Measurements from ENCODE around the gene CTNNA1. TPM values are rescaled to one million over a fixed set of nuclear protein-coding genes. Genes with fewer than 3 reads are reported as not detected.

CTNNA1 gene
- total and polyA plus RNA-seq, 2 of the 8 experiments (the other 6 are each of a cell fraction or from before 2014, with no cell fraction given), result 115 to 349 TPM

DNA sequence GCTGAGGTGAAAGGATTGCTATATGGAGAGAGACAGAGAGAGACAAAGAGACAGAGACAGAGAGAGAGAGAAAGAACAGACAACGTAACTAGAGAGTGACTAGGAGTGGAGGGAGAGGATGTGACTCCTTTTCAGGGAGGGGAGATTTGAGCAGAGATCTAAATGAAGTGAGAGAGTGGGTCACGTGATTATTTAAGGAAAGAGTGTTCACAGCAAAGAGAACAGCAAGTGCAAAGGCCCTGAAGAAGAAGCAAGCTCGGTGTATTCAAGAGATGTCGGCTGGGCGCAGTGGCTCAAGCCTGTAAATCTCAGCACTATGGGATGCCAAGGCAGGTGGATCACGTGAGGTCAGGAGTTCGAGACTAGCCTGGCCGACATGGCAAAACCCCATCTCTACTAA, 40.9 kb upstream of the CTNNA1 start:
- no peak overlapping the region for H2BK120ac ChIP-seq (replicated peaks; ENCODE audit: low read depth, low read length)
- no peak overlapping the region for H3K14ac ChIP-seq (ENCODE audit: insufficient read length)
- FAIRE-seq (no peak), DNase-seq (ENCODE audit: low read depth in 1 of 2, low spot score in 2 of 2) (no peak)
- no peaks in the 10 kb centered on the region for H3K36me3 ChIP-seq (ENCODE audit: control insufficient read depth in 2 of 4, insufficient read depth in 4 of 4, low read length in 3 of 4)
- no peaks in the 10 kb centered on the region for H3K79me2 ChIP-seq (ENCODE audit: control insufficient read depth in 1 of 2, insufficient read depth in 2 of 2, low read length in 2 of 2)
- H4K8ac ChIP-seq (ENCODE audit: extremely low read depth, insufficient read depth, low read length), result no peak overlapping the region
- H2AFZ ChIP-seq (ENCODE audit: low read length), result no peak overlapping the region; the same call in 1 of the 2 replicates
- no peak overlapping the region for H4K91ac ChIP-seq (replicated peaks; ENCODE audit: insufficient read length, low read length)
- 91% methylated on average over 8 of the region's 8 CpGs; no CpG with 5 or more reads in 1 of the 2 experiments for WGBS, 2 experiments (ENCODE audit: extremely low coverage in 1 of 2, insufficient coverage in 1 of 2, insufficient read length in 1 of 2, insufficient replicate concordance in 2 of 2, low coverage in 1 of 2, low lambda C conversion rate in 2 of 2, missing lambda C conversion rate in 1 of 2)
- H2AK5ac ChIP-seq (ENCODE audit: low read depth, low read length), result no peak overlapping the region
- no peak overlapping the region for H3K27ac ChIP-seq (ENCODE audit: low read depth, low read length)
- H3K4me2 ChIP-seq (ENCODE audit: insufficient read depth in 1 of 2, low read depth in 2 of 2, low read length in 2 of 2), result no peak overlapping the region
- H3K4me3 ChIP-seq (ENCODE audit: extremely low read depth in 1 of 4, insufficient read depth in 2 of 4, low read depth in 3 of 4, low read length in 4 of 4), result no peak overlapping the region
- peaks cover 5 to 24% (median 20%) of the 10 kb centered on the region in 4 experiments; a peak in 6 of 7 replicates for H3K4me1 ChIP-seq (replicated peaks in 1 of 4; ENCODE audit: control insufficient read depth in 3 of 4, insufficient read depth in 4 of 4, low read length in 3 of 4)
- no peak overlapping the region for H3K9ac ChIP-seq (replicated peaks in 1 of 4; ENCODE audit: extremely low read depth in 1 of 4, low read depth in 3 of 4, low read length in 3 of 4)
- H4K5ac ChIP-seq (ENCODE audit: insufficient read length, low read depth, low read length), result no peak overlapping the region
- H2BK5ac ChIP-seq (ENCODE audit: low read depth, low read length), result no peak overlapping the region
- no peaks in the 10 kb centered on the region for H3K27me3 ChIP-seq (replicated peaks in 1 of 4; ENCODE audit: control insufficient read depth in 3 of 4, extremely low read depth in 1 of 4, insufficient read depth in 3 of 4, low read length in 3 of 4)
- H3K18ac ChIP-seq (ENCODE audit: extremely low read depth, low read length), result no peak overlapping the region
- H2BK20ac ChIP-seq (ENCODE audit: low read length), result no peak overlapping the region
- H3K56ac ChIP-seq (replicated peaks; ENCODE audit: insufficient read length, low read depth, low read length), result no peak overlapping the region
- no peaks in the 10 kb centered on the region for H3K23me2 ChIP-seq (ENCODE audit: low read depth, low read length)
- H3K4ac ChIP-seq (replicated peaks; ENCODE audit: insufficient read length, low read depth, low read length), result no peak overlapping the region
- ChIA-PET CTCF (ENCODE audit: partially characterized antibody) (interaction anchor here (1.2 to 1.3 kb wide), 2 partner anchors 30 to 116 kb away, joined by 3 to 5 read pairs; no protein-coding TSS in a partner anchor), POLR2A (ENCODE audit: partially characterized antibody) (no interaction called here)
- no peaks in the 10 kb centered on the region for H3K79me1 ChIP-seq (ENCODE audit: low read depth, low read length)
- H3K23ac ChIP-seq (ENCODE audit: insufficient read length), result no peak overlapping the region
- H4K20me1 ChIP-seq (replicated peaks in 1 of 2; ENCODE audit: control insufficient read depth in 1 of 2, insufficient read depth in 2 of 2, low read length in 2 of 2), result no peaks in the 10 kb centered on the region
- no peak overlapping the region for H2BK15ac ChIP-seq (ENCODE audit: low read length)
- no peak overlapping the region; the same call in 1 of the 2 replicates for H2BK12ac ChIP-seq (ENCODE audit: low read depth, low read length)
- no peaks in the 10 kb centered on the region for H3K9me3 ChIP-seq (ENCODE audit: insufficient read depth in 2 of 2, low read depth in 1 of 2, low read length in 1 of 2)
- TF ChIP-seq HDAC2 (IDR thresholded peaks at IDR 0.05; ENCODE audit: borderline replicate concordance in 1 of 2, low read depth in 2 of 2, low read length in 2 of 2) (no peak), TCF12 (IDR thresholded peaks at IDR 0.05; ENCODE audit: low read depth, low read length) (no peak), SIN3A (conservative IDR thresholded peaks at IDR 0.05 in 1 of 2, IDR thresholded peaks at IDR 0.05 in 1 of 2; ENCODE audit: low read depth in 1 of 2, low read length in 2 of 2) (no peak), E2F6 (IDR thresholded peaks at IDR 0.05) (no peak), POLR2A (IDR thresholded peaks at IDR 0.05; ENCODE audit: control extremely low read depth in 1 of 2, low read depth in 2 of 2, low read length in 2 of 2) (no peak), JUN (IDR thresholded peaks at IDR 0.05; ENCODE audit: low read depth, low read length) (no peak), HDAC6 (IDR thresholded peaks at IDR 0.05; ENCODE audit: low read depth, low read length) (no peak), EZH2 (IDR thresholded peaks at IDR 0.05; ENCODE audit: low read depth, low read length, severe bottlenecking) (no peak), ZNF274 (IDR thresholded peaks at IDR 0.05; ENCODE audit: borderline replicate concordance, extremely low read depth, low read length) (no peak), CHD1 (IDR thresholded peaks at IDR 0.05; ENCODE audit: low read depth, low read length) (no peak), SP2 (IDR thresholded peaks at IDR 0.05; ENCODE audit: low read length) (no peak)
